HepG2 (cell line): ENCODE results near the gene WRAP73.

Source experiments
- CHD4 ChIP-seq: fragments of 200-600 bp; sonication (generic); IDR thresholded peaks from 2 replicates; pipeline ENCODE4 v1.7.0; 2017; ENCODE audit warnings: mild to moderate bottlenecking, low read length, borderline replicate concordance
- EHMT2 ChIP-seq: fragments of 200-600 bp; sonication (generic); IDR thresholded peaks from 2 replicates; pipeline ENCODE4 v1.7.0; 2017; ENCODE audit warnings: antibody characterized with exemption, low read depth, low read length, borderline replicate concordance
- ELF1 ChIP-seq: sonication (generic); formaldehyde crosslinking; IDR thresholded peaks from 2 replicates; pipeline ENCODE4 v1.4.0; 2020; ENCODE audit warnings: missing genetic modification reagents
- EP300 ChIP-seq, 3 experiments: sonication (generic) in 1 of 3; formaldehyde crosslinking in 1 of 3; IDR thresholded peaks; 2 replicates each; pipeline versions ENCODE4 v1.5.1 to v1.6.1; 2011 to 2020; ENCODE audit warnings: low read depth in 2 of 3, low read length in 2 of 3, borderline replicate concordance in 1 of 3, improper control_type of control experiment in 1 of 3, mild to moderate bottlenecking in 1 of 3, missing genetic modification reagents in 1 of 3, moderate library complexity in 1 of 3
- MTF1 ChIP-seq: sonication (generic); formaldehyde crosslinking; IDR thresholded peaks from 2 replicates; pipeline ENCODE4 v1.5.0; 2020; ENCODE audit warnings: missing genetic modification reagents
- POLR2A ChIP-seq, 2 experiments: IDR thresholded peaks; 2 replicates each; pipeline ENCODE4 v1.6.1; 2011; ENCODE audit warnings: low read depth in 2 of 2, low read length in 2 of 2, mild to moderate bottlenecking in 1 of 2, moderate library complexity in 1 of 2; ENCODE audit not compliant: insufficient read depth in 1 of 2
- SP140L ChIP-seq: sonication (generic); formaldehyde crosslinking; IDR thresholded peaks from 2 replicates; pipeline ENCODE4 v1.4.0; 2020; ENCODE audit warnings: missing genetic modification reagents, borderline replicate concordance
- ZNF331 ChIP-seq: sonication (generic); formaldehyde crosslinking; IDR thresholded peaks from 2 replicates; pipeline ENCODE4 v1.4.0; 2020; ENCODE audit warnings: missing genetic modification reagents
- TF ChIP-seq, protein P1 (sequence below): fragments of 450-650 bp; IDR thresholded peaks from 2 replicates; pipeline ENCODE4 v1.6.1; 2017; ENCODE audit warnings: mild to moderate bottlenecking
- TF ChIP-seq, protein P2 (sequence below): sonication (generic); formaldehyde crosslinking; IDR thresholded peaks from 2 replicates; pipeline ENCODE4 v1.4.0; 2020; ENCODE audit warnings: missing genetic modification reagents, borderline replicate concordance
- TF ChIP-seq, protein P3 (sequence below): sonication (generic); formaldehyde crosslinking; IDR thresholded peaks from 2 replicates; pipeline ENCODE4 v1.4.0; 2020; ENCODE audit warnings: missing genetic modification reagents
- TF ChIP-seq, protein P4 (sequence below): sonication (generic); formaldehyde crosslinking; IDR thresholded peaks from 2 replicates; pipeline ENCODE4; 2020; ENCODE audit warnings: missing genetic modification reagents, mild to moderate bottlenecking, borderline replicate concordance
- TF ChIP-seq, protein P5 (sequence below): sonication (generic); formaldehyde crosslinking; IDR thresholded peaks from 2 replicates; pipeline ENCODE4 v1.5.0; 2020; ENCODE audit warnings: mild to moderate bottlenecking, missing genetic modification reagents, moderate library complexity
- TF ChIP-seq, protein P6 (sequence below): IDR thresholded peaks from 2 replicates; pipeline ENCODE4 v1.6.1; 2012; ENCODE audit warnings: low read depth, low read length, improper control_type of control experiment

DNA sequence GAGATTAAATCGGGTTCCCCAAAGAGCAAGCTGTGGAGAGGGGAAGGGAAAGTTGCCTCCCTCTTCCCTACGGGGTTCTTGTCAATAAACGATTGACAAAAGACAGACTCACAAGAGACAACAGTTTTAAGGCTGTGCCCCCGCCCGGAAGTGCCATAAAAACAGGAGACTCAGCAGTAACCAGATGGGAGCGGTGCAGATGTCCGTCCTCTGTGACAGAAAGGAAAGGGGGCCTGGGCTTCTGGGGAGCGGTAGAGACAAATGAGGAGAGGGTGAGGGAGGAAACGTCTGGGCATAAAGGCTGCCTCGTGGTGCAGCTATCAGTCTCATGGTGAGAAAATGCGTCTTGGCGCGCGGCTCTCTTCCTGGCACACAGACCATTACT lies 8.3 kb upstream of the WRAP73 start:
- TF ChIP-seq, protein P1, sequence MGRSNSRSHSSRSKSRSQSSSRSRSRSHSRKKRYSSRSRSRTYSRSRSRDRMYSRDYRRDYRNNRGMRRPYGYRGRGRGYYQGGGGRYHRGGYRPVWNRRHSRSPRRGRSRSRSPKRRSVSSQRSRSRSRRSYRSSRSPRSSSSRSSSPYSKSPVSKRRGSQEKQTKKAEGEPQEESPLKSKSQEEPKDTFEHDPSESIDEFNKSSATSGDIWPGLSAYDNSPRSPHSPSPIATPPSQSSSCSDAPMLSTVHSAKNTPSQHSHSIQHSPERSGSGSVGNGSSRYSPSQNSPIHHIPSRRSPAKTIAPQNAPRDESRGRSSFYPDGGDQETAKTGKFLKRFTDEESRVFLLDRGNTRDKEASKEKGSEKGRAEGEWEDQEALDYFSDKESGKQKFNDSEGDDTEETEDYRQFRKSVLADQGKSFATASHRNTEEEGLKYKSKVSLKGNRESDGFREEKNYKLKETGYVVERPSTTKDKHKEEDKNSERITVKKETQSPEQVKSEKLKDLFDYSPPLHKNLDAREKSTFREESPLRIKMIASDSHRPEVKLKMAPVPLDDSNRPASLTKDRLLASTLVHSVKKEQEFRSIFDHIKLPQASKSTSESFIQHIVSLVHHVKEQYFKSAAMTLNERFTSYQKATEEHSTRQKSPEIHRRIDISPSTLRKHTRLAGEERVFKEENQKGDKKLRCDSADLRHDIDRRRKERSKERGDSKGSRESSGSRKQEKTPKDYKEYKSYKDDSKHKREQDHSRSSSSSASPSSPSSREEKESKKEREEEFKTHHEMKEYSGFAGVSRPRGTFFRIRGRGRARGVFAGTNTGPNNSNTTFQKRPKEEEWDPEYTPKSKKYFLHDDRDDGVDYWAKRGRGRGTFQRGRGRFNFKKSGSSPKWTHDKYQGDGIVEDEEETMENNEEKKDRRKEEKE: no peak
- TF ChIP-seq, protein P2, sequence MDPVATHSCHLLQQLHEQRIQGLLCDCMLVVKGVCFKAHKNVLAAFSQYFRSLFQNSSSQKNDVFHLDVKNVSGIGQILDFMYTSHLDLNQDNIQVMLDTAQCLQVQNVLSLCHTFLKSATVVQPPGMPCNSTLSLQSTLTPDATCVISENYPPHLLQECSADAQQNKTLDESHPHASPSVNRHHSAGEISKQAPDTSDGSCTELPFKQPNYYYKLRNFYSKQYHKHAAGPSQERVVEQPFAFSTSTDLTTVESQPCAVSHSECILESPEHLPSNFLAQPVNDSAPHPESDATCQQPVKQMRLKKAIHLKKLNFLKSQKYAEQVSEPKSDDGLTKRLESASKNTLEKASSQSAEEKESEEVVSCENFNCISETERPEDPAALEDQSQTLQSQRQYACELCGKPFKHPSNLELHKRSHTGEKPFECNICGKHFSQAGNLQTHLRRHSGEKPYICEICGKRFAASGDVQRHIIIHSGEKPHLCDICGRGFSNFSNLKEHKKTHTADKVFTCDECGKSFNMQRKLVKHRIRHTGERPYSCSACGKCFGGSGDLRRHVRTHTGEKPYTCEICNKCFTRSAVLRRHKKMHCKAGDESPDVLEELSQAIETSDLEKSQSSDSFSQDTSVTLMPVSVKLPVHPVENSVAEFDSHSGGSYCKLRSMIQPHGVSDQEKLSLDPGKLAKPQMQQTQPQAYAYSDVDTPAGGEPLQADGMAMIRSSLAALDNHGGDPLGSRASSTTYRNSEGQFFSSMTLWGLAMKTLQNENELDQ (CRISPR knock-in tag): no peak
- TF ChIP-seq SP140L (CRISPR knock-in tag) (no peak), POLR2A (IDR thresholded peaks at IDR 0.05; ENCODE audit: insufficient read depth in 1 of 2, low read depth in 2 of 2, low read length in 2 of 2) (no peak), MTF1 (CRISPR knock-in tag) (no peak), ZNF331 (CRISPR knock-in tag) (no peak), EHMT2 (no peak), CHD4 (no peak), ELF1 (CRISPR knock-in tag) (no peak), EP300 (IDR thresholded peaks at IDR 0.05; ENCODE audit: low read depth in 2 of 2, low read length in 2 of 2) (no peak), EP300 (CRISPR knock-in tag; IDR thresholded peaks at IDR 0.05; ENCODE audit: borderline replicate concordance) (no peak)
- TF ChIP-seq, protein P3, sequence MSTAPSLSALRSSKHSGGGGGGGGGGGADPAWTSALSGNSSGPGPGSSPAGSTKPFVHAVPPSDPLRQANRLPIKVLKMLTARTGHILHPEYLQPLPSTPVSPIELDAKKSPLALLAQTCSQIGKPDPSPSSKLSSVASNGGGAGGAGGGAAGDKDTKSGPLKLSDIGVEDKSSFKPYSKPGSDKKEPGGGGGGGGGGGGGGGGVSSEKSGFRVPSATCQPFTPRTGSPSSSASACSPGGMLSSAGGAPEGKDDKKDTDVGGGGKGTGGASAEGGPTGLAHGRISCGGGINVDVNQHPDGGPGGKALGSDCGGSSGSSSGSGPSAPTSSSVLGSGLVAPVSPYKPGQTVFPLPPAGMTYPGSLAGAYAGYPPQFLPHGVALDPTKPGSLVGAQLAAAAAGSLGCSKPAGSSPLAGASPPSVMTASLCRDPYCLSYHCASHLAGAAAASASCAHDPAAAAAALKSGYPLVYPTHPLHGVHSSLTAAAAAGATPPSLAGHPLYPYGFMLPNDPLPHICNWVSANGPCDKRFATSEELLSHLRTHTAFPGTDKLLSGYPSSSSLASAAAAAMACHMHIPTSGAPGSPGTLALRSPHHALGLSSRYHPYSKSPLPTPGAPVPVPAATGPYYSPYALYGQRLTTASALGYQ (CRISPR knock-in tag): no peak
- TF ChIP-seq, protein P4, sequence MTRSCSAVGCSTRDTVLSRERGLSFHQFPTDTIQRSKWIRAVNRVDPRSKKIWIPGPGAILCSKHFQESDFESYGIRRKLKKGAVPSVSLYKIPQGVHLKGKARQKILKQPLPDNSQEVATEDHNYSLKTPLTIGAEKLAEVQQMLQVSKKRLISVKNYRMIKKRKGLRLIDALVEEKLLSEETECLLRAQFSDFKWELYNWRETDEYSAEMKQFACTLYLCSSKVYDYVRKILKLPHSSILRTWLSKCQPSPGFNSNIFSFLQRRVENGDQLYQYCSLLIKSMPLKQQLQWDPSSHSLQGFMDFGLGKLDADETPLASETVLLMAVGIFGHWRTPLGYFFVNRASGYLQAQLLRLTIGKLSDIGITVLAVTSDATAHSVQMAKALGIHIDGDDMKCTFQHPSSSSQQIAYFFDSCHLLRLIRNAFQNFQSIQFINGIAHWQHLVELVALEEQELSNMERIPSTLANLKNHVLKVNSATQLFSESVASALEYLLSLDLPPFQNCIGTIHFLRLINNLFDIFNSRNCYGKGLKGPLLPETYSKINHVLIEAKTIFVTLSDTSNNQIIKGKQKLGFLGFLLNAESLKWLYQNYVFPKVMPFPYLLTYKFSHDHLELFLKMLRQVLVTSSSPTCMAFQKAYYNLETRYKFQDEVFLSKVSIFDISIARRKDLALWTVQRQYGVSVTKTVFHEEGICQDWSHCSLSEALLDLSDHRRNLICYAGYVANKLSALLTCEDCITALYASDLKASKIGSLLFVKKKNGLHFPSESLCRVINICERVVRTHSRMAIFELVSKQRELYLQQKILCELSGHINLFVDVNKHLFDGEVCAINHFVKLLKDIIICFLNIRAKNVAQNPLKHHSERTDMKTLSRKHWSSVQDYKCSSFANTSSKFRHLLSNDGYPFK (CRISPR knock-in tag): no peak
- TF ChIP-seq, protein P5, sequence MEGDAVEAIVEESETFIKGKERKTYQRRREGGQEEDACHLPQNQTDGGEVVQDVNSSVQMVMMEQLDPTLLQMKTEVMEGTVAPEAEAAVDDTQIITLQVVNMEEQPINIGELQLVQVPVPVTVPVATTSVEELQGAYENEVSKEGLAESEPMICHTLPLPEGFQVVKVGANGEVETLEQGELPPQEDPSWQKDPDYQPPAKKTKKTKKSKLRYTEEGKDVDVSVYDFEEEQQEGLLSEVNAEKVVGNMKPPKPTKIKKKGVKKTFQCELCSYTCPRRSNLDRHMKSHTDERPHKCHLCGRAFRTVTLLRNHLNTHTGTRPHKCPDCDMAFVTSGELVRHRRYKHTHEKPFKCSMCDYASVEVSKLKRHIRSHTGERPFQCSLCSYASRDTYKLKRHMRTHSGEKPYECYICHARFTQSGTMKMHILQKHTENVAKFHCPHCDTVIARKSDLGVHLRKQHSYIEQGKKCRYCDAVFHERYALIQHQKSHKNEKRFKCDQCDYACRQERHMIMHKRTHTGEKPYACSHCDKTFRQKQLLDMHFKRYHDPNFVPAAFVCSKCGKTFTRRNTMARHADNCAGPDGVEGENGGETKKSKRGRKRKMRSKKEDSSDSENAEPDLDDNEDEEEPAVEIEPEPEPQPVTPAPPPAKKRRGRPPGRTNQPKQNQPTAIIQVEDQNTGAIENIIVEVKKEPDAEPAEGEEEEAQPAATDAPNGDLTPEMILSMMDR: no peak
- TF ChIP-seq, protein P6, sequence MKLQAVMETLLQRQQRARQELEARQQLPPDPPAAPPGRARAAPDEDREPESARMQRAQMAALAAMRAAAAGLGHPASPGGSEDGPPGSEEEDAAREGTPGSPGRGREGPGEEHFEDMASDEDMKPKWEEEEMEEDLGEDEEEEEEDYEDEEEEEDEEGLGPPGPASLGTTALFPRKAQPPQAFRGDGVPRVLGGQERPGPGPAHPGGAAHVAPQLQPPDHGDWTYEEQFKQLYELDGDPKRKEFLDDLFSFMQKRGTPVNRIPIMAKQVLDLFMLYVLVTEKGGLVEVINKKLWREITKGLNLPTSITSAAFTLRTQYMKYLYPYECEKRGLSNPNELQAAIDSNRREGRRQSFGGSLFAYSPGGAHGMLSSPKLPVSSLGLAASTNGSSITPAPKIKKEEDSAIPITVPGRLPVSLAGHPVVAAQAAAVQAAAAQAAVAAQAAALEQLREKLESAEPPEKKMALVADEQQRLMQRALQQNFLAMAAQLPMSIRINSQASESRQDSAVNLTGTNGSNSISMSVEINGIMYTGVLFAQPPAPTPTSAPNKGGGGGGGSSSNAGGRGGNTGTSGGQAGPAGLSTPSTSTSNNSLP: no peak
